WTC11 (cell line): ENCODE measurements around the gene CAP1.

Experiments used
- CREB1 ChIP-seq: sonication (generic); formaldehyde crosslinking; IDR thresholded peaks from 2 replicates; pipeline ENCODE4 v1.8.0; 2023; ENCODE audit warnings: mild to moderate bottlenecking, missing genetic modification reagents
- CREM ChIP-seq: sonication (generic); formaldehyde crosslinking; IDR thresholded peaks from 2 replicates; pipeline ENCODE4 v1.8.1; 2022; ENCODE audit warnings: mild to moderate bottlenecking, missing genetic modification reagents, moderate library complexity
- CTCF ChIP-seq: fragments of 200-600 bp; IDR thresholded peaks from 2 replicates; pipeline ENCODE4 v1.8.0; 2022; ENCODE audit warnings: antibody characterized with exemption
- ELF4 ChIP-seq: sonication (generic); formaldehyde crosslinking; IDR thresholded peaks from 2 replicates; pipeline ENCODE4 v1.8.1; 2022; ENCODE audit warnings: low read depth, mild to moderate bottlenecking, moderate library complexity, missing genetic modification reagents
- FOXP4 ChIP-seq: sonication (generic); formaldehyde crosslinking; IDR thresholded peaks from 2 replicates; pipeline ENCODE4 v1.8.0; 2022; ENCODE audit warnings: mild to moderate bottlenecking, missing genetic modification reagents
- JUN ChIP-seq: sonication (generic); formaldehyde crosslinking; IDR thresholded peaks from 2 replicates; pipeline ENCODE4 v1.8.0; 2023; ENCODE audit warnings: mild to moderate bottlenecking, missing genetic modification reagents
- KAT7 ChIP-seq: sonication (generic); formaldehyde crosslinking; IDR thresholded peaks from 2 replicates; pipeline ENCODE4 v1.8.1; 2023; ENCODE audit warnings: missing genetic modification reagents, mild to moderate bottlenecking, borderline replicate concordance
- NFYB ChIP-seq: sonication (generic); formaldehyde crosslinking; conservative IDR thresholded peaks from 2 replicates; pipeline ENCODE4 v1.8.0; 2022; ENCODE audit warnings: low read depth, missing genetic modification reagents
- NR1H2 ChIP-seq: sonication (generic); formaldehyde crosslinking; IDR thresholded peaks from 2 replicates; pipeline ENCODE4 v1.9.0; 2021; ENCODE audit warnings: mild to moderate bottlenecking, moderate library complexity, missing genetic modification reagents
- SMAD3 ChIP-seq: sonication (generic); formaldehyde crosslinking; IDR thresholded peaks from 2 replicates; pipeline ENCODE4 v1.8.0; 2022; ENCODE audit warnings: missing genetic modification reagents, mild to moderate bottlenecking, borderline replicate concordance
- TCF7 ChIP-seq: sonication (generic); formaldehyde crosslinking; IDR thresholded peaks from 2 replicates; pipeline ENCODE4 v1.8.0; 2022; ENCODE audit warnings: mild to moderate bottlenecking, low read depth, missing genetic modification reagents, moderate library complexity
- USF2 ChIP-seq: sonication (generic); formaldehyde crosslinking; IDR thresholded peaks from 2 replicates; pipeline ENCODE4 v1.8.1; 2023; ENCODE audit warnings: mild to moderate bottlenecking, missing genetic modification reagents, moderate library complexity

- TF ChIP-seq CTCF (no peak), KAT7 (CRISPR knock-in tag) (no peak), CREB1 (CRISPR knock-in tag) (no peak), JUN (CRISPR knock-in tag) (no peak), CREM (CRISPR knock-in tag) (no peak), NFYB (CRISPR knock-in tag) (no peak), FOXP4 (no peak), NR1H2 (CRISPR knock-in tag) (no peak), USF2 (CRISPR knock-in tag) (no peak), TCF7 (CRISPR knock-in tag) (no peak), SMAD3 (CRISPR knock-in tag) (no peak), ELF4 (CRISPR knock-in tag) (no peak)
These were observed 7.2 kb downstream of the CAP1 start for GRCh38 chr1:40047769-40048168.
